HG02885 (cell line): Measurements from ENCODE around the gene NHP2.
"Not testable (repeated sequence)": the region's sequence is repeated elsewhere in the genome, so short reads cannot be mapped to it uniquely, and the experiment has no call there.

Source experiments
- ATAC-seq: cut with Tn5 transposase; IDR thresholded peaks from one replicate; pipeline ENCODE4 v1.9.1; 2021; ENCODE audit warnings: mild to moderate bottlenecking; ENCODE audit not compliant: unreplicated experiment, poor library complexity

NHP2 gene

GRCh38 chr5:178136990-178137389, 16.7 kb downstream of the NHP2 start:
- no peak for ATAC-seq

- ATAC-seq = no peak
Measured at GRCh38 chr5:178131446-178131996, 22.2 kb downstream of the NHP2 start.

GRCh38 chr5:178130576-178131445, 22.9 kb downstream of the NHP2 start, which contains the start of gene RMND5B:
RMND5B (plus strand) TSS chr5:178131014; CDS start chr5:178138120, 7,106 bp downstream.
- peak; percentile 92 for ATAC-seq

GRCh38 chr5:178130234-178130575, 23.5 kb downstream of the NHP2 start:
- ATAC-seq = not testable (repeated sequence)

GRCh38 chr5:178129296-178129695, 24.4 kb downstream of the NHP2 start:
- ATAC-seq = no peak

- ATAC-seq = not testable (repeated sequence)
Measured at GRCh38 chr5:178127300-178128009, 26.2 kb downstream of the NHP2 start.

GRCh38 chr5:178126556-178126955, 27.1 kb downstream of the NHP2 start:
- ATAC-seq = no peak

GRCh38 chr5:178125253-178125906, 28.3 kb downstream of the NHP2 start:
- no peak for ATAC-seq

- no peak for ATAC-seq
Measured at GRCh38 chr5:178123966-178124925, 29.4 kb downstream of the NHP2 start.

- ATAC-seq = no peak
Measured at GRCh38 chr5:178123094-178123965, 30.4 kb downstream of the NHP2 start.

GRCh38 chr5:178122346-178122745, 31.3 kb downstream of the NHP2 start:
- no peak for ATAC-seq

- ATAC-seq = no peak
Measured at GRCh38 chr5:178121391-178122276, 32.1 kb downstream of the NHP2 start.

GRCh38 chr5:178120607-178121357, 32.9 kb downstream of the NHP2 start:
- ATAC-seq = peak; percentile 83

GRCh38 chr5:178119915-178120606, 33.6 kb downstream of the NHP2 start:
- no peak for ATAC-seq

- ATAC-seq = no peak
Measured at GRCh38 chr5:178117923-178118701, 35.6 kb downstream of the NHP2 start.
